ENCODE results near the gene BBIP1. TPM values are rescaled to one million over a fixed set of nuclear protein-coding genes. Genes with fewer than 3 reads are reported as not detected.

The BBIP1 gene
- total and polyA plus RNA-seq, 10 of the 15 experiments (the other 5 are each of a cell fraction or from before 2014, with no cell fraction given), result 13.8 to 40.8 (median 31.3) TPM

DNA sequence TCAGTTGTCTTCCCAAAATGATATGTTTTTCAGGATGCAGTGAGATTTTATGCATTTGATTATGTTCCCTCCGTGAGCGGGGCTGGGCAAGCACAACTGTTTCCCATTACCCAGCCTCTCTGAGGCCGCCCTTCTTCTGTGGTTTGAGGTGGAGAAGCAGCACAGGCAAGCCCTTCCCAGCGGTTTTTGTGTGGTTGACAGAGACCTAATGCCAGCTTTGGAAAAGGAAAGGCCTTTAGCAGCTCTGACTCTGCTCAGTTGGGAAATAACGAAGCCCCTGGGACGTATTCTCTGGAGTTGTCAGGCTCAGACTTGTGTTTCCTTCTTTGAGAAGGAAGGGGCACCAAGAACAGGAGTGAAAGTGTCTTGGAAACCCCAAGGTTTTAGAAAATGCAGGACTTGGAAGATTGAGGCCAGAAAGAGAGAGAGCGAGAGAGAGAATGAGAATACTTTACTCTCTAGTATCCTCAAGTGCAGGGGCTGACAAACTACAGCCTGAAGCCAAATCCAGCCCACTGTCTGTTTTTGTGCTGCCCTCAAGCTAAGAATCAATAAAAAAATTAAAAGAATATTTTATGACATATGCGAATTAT, 67.9 kb downstream of the BBIP1 start:
- no peak for FAIRE-seq
- no peak for TF ChIP-seq YY1 (IDR thresholded peaks at IDR 0.05; ENCODE audit: low read depth, low read length)
- no peak for TF ChIP-seq CEBPB (IDR thresholded peaks at IDR 0.05; ENCODE audit: borderline replicate concordance in 1 of 2, low read depth in 2 of 2, low read length in 2 of 2)
- no peak for TF ChIP-seq CREM (IDR thresholded peaks at IDR 0.05; ENCODE audit: low read depth)
- TF ChIP-seq ZNF274 (IDR thresholded peaks at IDR 0.05; ENCODE audit: insufficient read depth, insufficient read length), result no peak
- TF ChIP-seq RUNX3 (IDR thresholded peaks at IDR 0.05; ENCODE audit: low read length), result peak; percentile 52; the same call in 1 of the 2 replicates
- no peak for TF ChIP-seq SMARCA5 (IDR thresholded peaks at IDR 0.05)
- TF ChIP-seq, protein P1, sequence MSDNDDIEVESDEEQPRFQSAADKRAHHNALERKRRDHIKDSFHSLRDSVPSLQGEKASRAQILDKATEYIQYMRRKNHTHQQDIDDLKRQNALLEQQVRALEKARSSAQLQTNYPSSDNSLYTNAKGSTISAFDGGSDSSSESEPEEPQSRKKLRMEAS (IDR thresholded peaks at IDR 0.05; ENCODE audit: low read depth, low read length), result no peak
- TF ChIP-seq, protein P2, sequence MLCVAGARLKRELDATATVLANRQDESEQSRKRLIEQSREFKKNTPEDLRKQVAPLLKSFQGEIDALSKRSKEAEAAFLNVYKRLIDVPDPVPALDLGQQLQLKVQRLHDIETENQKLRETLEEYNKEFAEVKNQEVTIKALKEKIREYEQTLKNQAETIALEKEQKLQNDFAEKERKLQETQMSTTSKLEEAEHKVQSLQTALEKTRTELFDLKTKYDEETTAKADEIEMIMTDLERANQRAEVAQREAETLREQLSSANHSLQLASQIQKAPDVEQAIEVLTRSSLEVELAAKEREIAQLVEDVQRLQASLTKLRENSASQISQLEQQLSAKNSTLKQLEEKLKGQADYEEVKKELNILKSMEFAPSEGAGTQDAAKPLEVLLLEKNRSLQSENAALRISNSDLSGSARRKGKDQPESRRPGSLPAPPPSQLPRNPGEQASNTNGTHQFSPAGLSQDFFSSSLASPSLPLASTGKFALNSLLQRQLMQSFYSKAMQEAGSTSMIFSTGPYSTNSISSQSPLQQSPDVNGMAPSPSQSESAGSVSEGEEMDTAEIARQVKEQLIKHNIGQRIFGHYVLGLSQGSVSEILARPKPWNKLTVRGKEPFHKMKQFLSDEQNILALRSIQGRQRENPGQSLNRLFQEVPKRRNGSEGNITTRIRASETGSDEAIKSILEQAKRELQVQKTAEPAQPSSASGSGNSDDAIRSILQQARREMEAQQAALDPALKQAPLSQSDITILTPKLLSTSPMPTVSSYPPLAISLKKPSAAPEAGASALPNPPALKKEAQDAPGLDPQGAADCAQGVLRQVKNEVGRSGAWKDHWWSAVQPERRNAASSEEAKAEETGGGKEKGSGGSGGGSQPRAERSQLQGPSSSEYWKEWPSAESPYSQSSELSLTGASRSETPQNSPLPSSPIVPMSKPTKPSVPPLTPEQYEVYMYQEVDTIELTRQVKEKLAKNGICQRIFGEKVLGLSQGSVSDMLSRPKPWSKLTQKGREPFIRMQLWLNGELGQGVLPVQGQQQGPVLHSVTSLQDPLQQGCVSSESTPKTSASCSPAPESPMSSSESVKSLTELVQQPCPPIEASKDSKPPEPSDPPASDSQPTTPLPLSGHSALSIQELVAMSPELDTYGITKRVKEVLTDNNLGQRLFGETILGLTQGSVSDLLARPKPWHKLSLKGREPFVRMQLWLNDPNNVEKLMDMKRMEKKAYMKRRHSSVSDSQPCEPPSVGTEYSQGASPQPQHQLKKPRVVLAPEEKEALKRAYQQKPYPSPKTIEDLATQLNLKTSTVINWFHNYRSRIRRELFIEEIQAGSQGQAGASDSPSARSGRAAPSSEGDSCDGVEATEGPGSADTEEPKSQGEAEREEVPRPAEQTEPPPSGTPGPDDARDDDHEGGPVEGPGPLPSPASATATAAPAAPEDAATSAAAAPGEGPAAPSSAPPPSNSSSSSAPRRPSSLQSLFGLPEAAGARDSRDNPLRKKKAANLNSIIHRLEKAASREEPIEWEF (IDR thresholded peaks at IDR 0.05; ENCODE audit: insufficient replicate concordance, low read depth, low read length), result no peak
- no peak for TF ChIP-seq MYB (IDR thresholded peaks at IDR 0.05; ENCODE audit: borderline replicate concordance, low read depth, low read length)
- TF ChIP-seq, protein P3, sequence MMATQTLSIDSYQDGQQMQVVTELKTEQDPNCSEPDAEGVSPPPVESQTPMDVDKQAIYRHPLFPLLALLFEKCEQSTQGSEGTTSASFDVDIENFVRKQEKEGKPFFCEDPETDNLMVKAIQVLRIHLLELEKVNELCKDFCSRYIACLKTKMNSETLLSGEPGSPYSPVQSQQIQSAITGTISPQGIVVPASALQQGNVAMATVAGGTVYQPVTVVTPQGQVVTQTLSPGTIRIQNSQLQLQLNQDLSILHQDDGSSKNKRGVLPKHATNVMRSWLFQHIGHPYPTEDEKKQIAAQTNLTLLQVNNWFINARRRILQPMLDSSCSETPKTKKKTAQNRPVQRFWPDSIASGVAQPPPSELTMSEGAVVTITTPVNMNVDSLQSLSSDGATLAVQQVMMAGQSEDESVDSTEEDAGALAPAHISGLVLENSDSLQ (IDR thresholded peaks at IDR 0.05), result no peak
- peak; percentile 20 for TF ChIP-seq MEF2B (IDR thresholded peaks at IDR 0.05; ENCODE audit: partially characterized antibody, poor library complexity, severe bottlenecking)
- no peak for TF ChIP-seq CBX3 (IDR thresholded peaks at IDR 0.05; ENCODE audit: borderline replicate concordance, low read depth)
- TF ChIP-seq EED (IDR thresholded peaks at IDR 0.05; ENCODE audit: low read depth), result peak; percentile 48; the same call in 1 of the 2 replicates
- TF ChIP-seq IKZF2 (IDR thresholded peaks at IDR 0.05), result peak in 1 of 2 experiments; percentile 15; a peak in 1 of 4 replicates

More for the DNA sequence above, 67.9 kb downstream of the BBIP1 start:
- Histone ChIP-seq H3K36me3 (ENCODE audit: control insufficient read depth in 2 of 2, insufficient read depth in 2 of 2, low read length in 1 of 2) (no peaks in the 10 kb centered on the region), H3K4me3 (no peak overlapping the region), H4K20me1 (ENCODE audit: control insufficient read depth, insufficient read depth) (no peaks in the 10 kb centered on the region), H3K9ac (ENCODE audit: control insufficient read depth, insufficient read depth, low read length) (no peak overlapping the region), H3K79me2 (ENCODE audit: control insufficient read depth, insufficient read depth, low read length) (no peaks in the 10 kb centered on the region), H3K4me2 (ENCODE audit: control insufficient read depth, insufficient read depth) (peak overlapping the region; percentile 3; the same call in 1 of the 2 replicates), H2AFZ (ENCODE audit: control insufficient read depth, low read depth, low read length) (peak overlapping the region; percentile 25), H3K27ac (ENCODE audit: control insufficient read depth, insufficient read depth) (peak overlapping the region; percentile 15; the same call in 1 of the 2 replicates), H3K27me3 (replicated peaks in 1 of 2; ENCODE audit: control insufficient read depth in 2 of 2, insufficient read depth in 2 of 2, low read length in 1 of 2) (no peaks in the 10 kb centered on the region), H3K4me1 (ENCODE audit: control insufficient read depth, insufficient read depth, low read length) (peaks cover 49% of the 10 kb centered on the region), H3K9me3 (replicated peaks; ENCODE audit: control insufficient read depth, insufficient read depth, low read length) (peaks cover 2% of the 10 kb centered on the region; the same call in 1 of the 3 replicates)
- intact Hi-C loops (cut with micrococcal nuclease; ENCODE audit: unreplicated experiment) (no loop called here), in situ Hi-C loops (cut with MboI) (no loop called here)
- BruUV-seq (replicated peaks), result no TSS peak
- 67% methylated on average over 8 of the region's 8 CpGs for WGBS (ENCODE audit: insufficient coverage, insufficient replicate concordance, low lambda C conversion rate, missing lambda C conversion rate)
- ATAC-seq (no peak), DNase-seq (ENCODE audit: low read depth, low spot score) (no peak)
- ChIA-PET SMC1A (ENCODE audit: uncharacterized antibody, unreplicated experiment) (interaction anchor here (0.7 to 6.2 kb wide), 13 partner anchors 9 to 822 kb away, joined by 3 to 86 read pairs (median 7); no protein-coding TSS in a partner anchor), CTCF (interaction anchor here (1.0 to 4.1 kb wide), 8 partner anchors 8 to 47 kb away, joined by 3 to 27 read pairs (median 6); no protein-coding TSS in a partner anchor), POLR2A (interaction anchor here (0.8 to 6.2 kb wide), 8 partner anchors 9 to 22 kb away, joined by 3 to 43 read pairs (median 11); partner anchors contain the start of gene PDCD4), RAD21 (ENCODE audit: unreplicated experiment) (interaction anchor here (0.7 to 5.9 kb wide), 13 partner anchors 8 to 77 kb away, joined by 3 to 50 read pairs (median 6); partner anchors contain the start of genes BBIP1, PDCD4 and SHOC2)

All from GM12878 (cell line).